ENCODE data around the gene CNNM2. TPM values are rescaled to one million over a fixed set of nuclear protein-coding genes. Genes with fewer than 3 reads are reported as not detected.

CNNM2 gene
- total RNA-seq, 1 experiment from 2014 or later: 23.5 TPM

DNA sequence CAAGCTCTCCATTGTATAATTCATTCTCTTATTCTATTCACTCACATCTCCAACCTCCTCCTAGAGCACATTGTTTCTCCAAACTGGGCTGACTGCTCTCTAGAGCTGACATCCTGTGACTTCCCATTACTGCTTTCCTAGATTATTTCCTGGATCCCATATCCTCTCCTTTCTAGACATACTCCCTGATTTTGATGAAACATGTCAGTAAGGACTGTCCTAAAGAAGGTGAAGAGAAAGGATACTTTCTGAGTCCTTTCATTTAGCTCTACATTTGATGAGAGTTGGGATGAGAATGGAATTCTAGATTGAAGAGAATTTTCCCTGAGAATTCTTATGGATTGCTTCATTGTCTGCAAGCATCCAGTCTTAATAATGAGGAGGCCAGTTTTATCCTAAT is 78.8 kb downstream of the CNNM2 start:
- CTCF ChIA-PET: interaction anchor here (1.4 kb wide), 1 partner anchor 248 kb away, joined by 3 read pairs; no protein-coding TSS in a partner anchor

DNA sequence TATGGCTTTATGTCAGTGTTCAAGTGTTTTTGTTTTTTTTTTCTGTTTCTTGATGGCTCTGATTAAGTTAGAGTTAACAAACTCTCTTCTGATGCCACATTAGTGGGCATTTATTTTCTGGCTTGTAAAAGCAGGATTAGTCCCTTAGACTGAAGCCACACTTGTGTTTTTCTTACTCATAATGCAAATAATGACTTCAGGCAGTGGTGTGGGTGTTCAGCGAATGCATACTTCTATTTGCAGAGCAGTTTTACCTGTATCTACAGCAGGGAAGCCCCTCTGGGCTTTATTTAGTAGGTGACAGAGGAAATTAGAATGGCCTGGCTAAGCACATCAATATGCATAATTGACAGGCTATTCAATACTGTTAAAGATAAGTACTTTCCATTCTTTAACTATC is 79.9 kb downstream of the CNNM2 start:
- CTCF ChIA-PET: no interaction called here
- Mint-ChIP-seq H3K36me3 (no peaks in the 10 kb centered on the region), H3K27ac (peak overlapping the region; percentile 15; the same call in 1 of the 2 replicates), H3K4me1 (peaks cover 24% of the 10 kb centered on the region), H3K27me3 (ENCODE audit: low read depth) (no peaks in the 10 kb centered on the region), H3K4me3 (no peak overlapping the region), H3K9me3 (peaks cover 3% of the 10 kb centered on the region; the same call in 1 of the 2 replicates)
- POLR2A ChIA-PET: no interaction called here
- TF ChIP-seq NR3C1 (CRISPR knock-in tag; conservative IDR thresholded peaks at IDR 0.05; ENCODE audit: low read depth) (no peak), CREM (CRISPR knock-in tag; IDR thresholded peaks at IDR 0.05) (no peak), ESRRA (CRISPR knock-in tag; IDR thresholded peaks at IDR 0.05; ENCODE audit: borderline replicate concordance) (no peak), ELF4 (CRISPR knock-in tag; IDR thresholded peaks at IDR 0.05; ENCODE audit: low read depth) (no peak), KAT7 (CRISPR knock-in tag; IDR thresholded peaks at IDR 0.05; ENCODE audit: borderline replicate concordance) (no peak), CREB1 (CRISPR knock-in tag; IDR thresholded peaks at IDR 0.05) (no peak), ATF1 (CRISPR knock-in tag; IDR thresholded peaks at IDR 0.05) (no peak), OVOL2 (CRISPR knock-in tag; IDR thresholded peaks at IDR 0.05; ENCODE audit: borderline replicate concordance) (no peak), JAZF1 (CRISPR knock-in tag; IDR thresholded peaks at IDR 0.05) (no peak)
- TF ChIP-seq, protein P1, sequence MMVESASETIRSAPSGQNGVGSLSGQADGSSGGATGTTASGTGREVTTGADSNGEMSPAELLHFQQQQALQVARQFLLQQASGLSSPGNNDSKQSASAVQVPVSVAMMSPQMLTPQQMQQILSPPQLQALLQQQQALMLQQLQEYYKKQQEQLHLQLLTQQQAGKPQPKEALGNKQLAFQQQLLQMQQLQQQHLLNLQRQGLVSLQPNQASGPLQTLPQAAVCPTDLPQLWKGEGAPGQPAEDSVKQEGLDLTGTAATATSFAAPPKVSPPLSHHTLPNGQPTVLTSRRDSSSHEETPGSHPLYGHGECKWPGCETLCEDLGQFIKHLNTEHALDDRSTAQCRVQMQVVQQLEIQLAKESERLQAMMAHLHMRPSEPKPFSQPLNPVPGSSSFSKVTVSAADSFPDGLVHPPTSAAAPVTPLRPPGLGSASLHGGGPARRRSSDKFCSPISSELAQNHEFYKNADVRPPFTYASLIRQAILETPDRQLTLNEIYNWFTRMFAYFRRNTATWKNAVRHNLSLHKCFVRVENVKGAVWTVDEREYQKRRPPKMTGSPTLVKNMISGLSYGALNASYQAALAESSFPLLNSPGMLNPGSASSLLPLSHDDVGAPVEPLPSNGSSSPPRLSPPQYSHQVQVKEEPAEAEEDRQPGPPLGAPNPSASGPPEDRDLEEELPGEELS (CRISPR knock-in tag; IDR thresholded peaks at IDR 0.05): no peak
- TF ChIP-seq, protein P2, sequence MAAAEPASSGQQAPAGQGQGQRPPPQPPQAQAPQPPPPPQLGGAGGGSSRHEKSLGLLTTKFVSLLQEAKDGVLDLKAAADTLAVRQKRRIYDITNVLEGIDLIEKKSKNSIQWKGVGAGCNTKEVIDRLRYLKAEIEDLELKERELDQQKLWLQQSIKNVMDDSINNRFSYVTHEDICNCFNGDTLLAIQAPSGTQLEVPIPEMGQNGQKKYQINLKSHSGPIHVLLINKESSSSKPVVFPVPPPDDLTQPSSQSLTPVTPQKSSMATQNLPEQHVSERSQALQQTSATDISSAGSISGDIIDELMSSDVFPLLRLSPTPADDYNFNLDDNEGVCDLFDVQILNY (CRISPR knock-in tag; IDR thresholded peaks at IDR 0.05): no peak
- TF ChIP-seq, protein P3, sequence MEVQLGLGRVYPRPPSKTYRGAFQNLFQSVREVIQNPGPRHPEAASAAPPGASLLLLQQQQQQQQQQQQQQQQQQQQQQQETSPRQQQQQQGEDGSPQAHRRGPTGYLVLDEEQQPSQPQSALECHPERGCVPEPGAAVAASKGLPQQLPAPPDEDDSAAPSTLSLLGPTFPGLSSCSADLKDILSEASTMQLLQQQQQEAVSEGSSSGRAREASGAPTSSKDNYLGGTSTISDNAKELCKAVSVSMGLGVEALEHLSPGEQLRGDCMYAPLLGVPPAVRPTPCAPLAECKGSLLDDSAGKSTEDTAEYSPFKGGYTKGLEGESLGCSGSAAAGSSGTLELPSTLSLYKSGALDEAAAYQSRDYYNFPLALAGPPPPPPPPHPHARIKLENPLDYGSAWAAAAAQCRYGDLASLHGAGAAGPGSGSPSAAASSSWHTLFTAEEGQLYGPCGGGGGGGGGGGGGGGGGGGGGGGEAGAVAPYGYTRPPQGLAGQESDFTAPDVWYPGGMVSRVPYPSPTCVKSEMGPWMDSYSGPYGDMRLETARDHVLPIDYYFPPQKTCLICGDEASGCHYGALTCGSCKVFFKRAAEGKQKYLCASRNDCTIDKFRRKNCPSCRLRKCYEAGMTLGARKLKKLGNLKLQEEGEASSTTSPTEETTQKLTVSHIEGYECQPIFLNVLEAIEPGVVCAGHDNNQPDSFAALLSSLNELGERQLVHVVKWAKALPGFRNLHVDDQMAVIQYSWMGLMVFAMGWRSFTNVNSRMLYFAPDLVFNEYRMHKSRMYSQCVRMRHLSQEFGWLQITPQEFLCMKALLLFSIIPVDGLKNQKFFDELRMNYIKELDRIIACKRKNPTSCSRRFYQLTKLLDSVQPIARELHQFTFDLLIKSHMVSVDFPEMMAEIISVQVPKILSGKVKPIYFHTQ (CRISPR knock-in tag; IDR thresholded peaks at IDR 0.05): no peak
- TF ChIP-seq, protein P4, sequence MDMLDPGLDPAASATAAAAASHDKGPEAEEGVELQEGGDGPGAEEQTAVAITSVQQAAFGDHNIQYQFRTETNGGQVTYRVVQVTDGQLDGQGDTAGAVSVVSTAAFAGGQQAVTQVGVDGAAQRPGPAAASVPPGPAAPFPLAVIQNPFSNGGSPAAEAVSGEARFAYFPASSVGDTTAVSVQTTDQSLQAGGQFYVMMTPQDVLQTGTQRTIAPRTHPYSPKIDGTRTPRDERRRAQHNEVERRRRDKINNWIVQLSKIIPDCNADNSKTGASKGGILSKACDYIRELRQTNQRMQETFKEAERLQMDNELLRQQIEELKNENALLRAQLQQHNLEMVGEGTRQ (CRISPR knock-in tag; IDR thresholded peaks at IDR 0.05): no peak
- TF ChIP-seq, protein P5, sequence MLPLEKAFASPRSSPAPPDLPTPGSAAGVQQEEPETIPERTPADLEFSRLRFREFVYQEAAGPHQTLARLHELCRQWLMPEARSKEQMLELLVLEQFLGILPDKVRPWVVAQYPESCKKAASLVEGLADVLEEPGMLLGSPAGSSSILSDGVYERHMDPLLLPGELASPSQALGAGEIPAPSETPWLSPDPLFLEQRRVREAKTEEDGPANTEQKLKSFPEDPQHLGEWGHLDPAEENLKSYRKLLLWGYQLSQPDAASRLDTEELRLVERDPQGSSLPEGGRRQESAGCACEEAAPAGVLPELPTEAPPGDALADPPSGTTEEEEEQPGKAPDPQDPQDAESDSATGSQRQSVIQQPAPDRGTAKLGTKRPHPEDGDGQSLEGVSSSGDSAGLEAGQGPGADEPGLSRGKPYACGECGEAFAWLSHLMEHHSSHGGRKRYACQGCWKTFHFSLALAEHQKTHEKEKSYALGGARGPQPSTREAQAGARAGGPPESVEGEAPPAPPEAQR (CRISPR knock-in tag; IDR thresholded peaks at IDR 0.05): no peak
- ATAC-seq (no peak), DNase-seq (ENCODE audit: low spot score) (no peak)

More for the DNA sequence above, 78.8 kb downstream of the CNNM2 start:
- POLR2A ChIA-PET: interaction anchor here (0.5 kb wide), 1 partner anchor 367 kb away, joined by 3 read pairs; no protein-coding TSS in a partner anchor
- no peaks in the 10 kb centered on the region for H3K27me3 Mint-ChIP-seq (ENCODE audit: low read depth)
- peaks cover 3% of the 10 kb centered on the region; the same call in 1 of the 2 replicates for H3K9me3 Mint-ChIP-seq
- TF ChIP-seq NR1H2 (CRISPR knock-in tag; IDR thresholded peaks at IDR 0.05) (no peak), PRRX2 (CRISPR knock-in tag; IDR thresholded peaks at IDR 0.05) (no peak), NFE2L1 (CRISPR knock-in tag; IDR thresholded peaks at IDR 0.05) (no peak)
- peaks cover 33% of the 10 kb centered on the region for H3K4me1 Mint-ChIP-seq
- DNase-seq (ENCODE audit: low spot score): no peak
- no peaks in the 10 kb centered on the region for H3K36me3 Mint-ChIP-seq
- peak overlapping the region; percentile 15; the same call in 1 of the 2 replicates for H3K27ac Mint-ChIP-seq
- no peak overlapping the region for H3K4me3 Mint-ChIP-seq
- ATAC-seq: 0 out of 2 replicates have a peak, but pooled peaks have one; percentile 26

All from WTC11 (cell line).